SH-SY5Y (cell line): Measurements from ENCODE around the gene CD58.

Experiments used
- GATA2 ChIP-seq: IDR thresholded peaks from 2 replicates; pipeline ENCODE4 v1.6.1; 2011; ENCODE audit warnings: mild to moderate bottlenecking, low read depth, low read length
- GATA3 ChIP-seq: IDR thresholded peaks from 2 replicates; pipeline ENCODE4 v1.6.1; 2011; ENCODE audit warnings: low read depth, mild to moderate bottlenecking, low read length, moderate library complexity

- TF ChIP-seq GATA2 = no peak
- TF ChIP-seq GATA3 = no peak
Measured at GRCh38 chr1:116567790-116568661, 2.8 kb downstream of the CD58 start.
